GM23248 (cell line): Measurements from ENCODE around the gene HADHA. TPM values are rescaled to one million over a fixed set of nuclear protein-coding genes. Genes with fewer than 3 reads are reported as not detected.
"Not testable (repeated sequence)": the region's sequence is repeated elsewhere in the genome, so short reads cannot be mapped to it uniquely, and the experiment has no call there.

Source experiments
- DNase-seq: peaks from one replicate; pipeline ENCODE4 v3.0.0-alpha.2; 2015
- H2AFZ ChIP-seq: fragments of 200-600 bp; sonication (generic); 2 replicates; pipeline ENCODE4 v1.6.1; 2016; ENCODE audit warnings: antibody characterized with exemption
- H3F3A ChIP-seq: fragments of 200-600 bp; sonication (generic); 2 replicates; pipeline ENCODE4 v1.6.1; 2016; ENCODE audit warnings: mild to moderate bottlenecking, antibody characterized with exemption, mixed run types; ENCODE audit not compliant: insufficient read depth
- H3K27ac ChIP-seq: fragments of 200-600 bp; sonication (generic); 2 replicates; pipeline ENCODE4 v1.5.1; 2016; ENCODE audit warnings: mild to moderate bottlenecking
- H3K27me3 ChIP-seq: fragments of 200-600 bp; sonication (generic); replicated peaks from 2 replicates; pipeline ENCODE4 v1.6.1; 2016; ENCODE audit warnings: mild to moderate bottlenecking; ENCODE audit not compliant: insufficient read depth
- H3K36me3 ChIP-seq: fragments of 200-600 bp; sonication (generic); 2 replicates; pipeline ENCODE4 v1.6.1; 2016; ENCODE audit warnings: low read depth, mild to moderate bottlenecking
- H3K4me1 ChIP-seq: fragments of 200-600 bp; sonication (generic); 2 replicates; pipeline ENCODE4 v1.6.1; 2016; ENCODE audit warnings: mild to moderate bottlenecking; ENCODE audit not compliant: insufficient read depth
- H3K4me2 ChIP-seq: fragments of 200-600 bp; sonication (generic); one replicate; pipeline ENCODE4 v1.6.1; 2016; ENCODE audit warnings: mild to moderate bottlenecking; ENCODE audit not compliant: unreplicated experiment
- H3K4me3 ChIP-seq: fragments of 200-600 bp; sonication (generic); 2 replicates; pipeline ENCODE4 v1.5.1; 2016; ENCODE audit warnings: mild to moderate bottlenecking
- H3K79me2 ChIP-seq: fragments of 200-600 bp; sonication (generic); 2 replicates; pipeline ENCODE4 v1.6.1; 2016; ENCODE audit warnings: mild to moderate bottlenecking; ENCODE audit not compliant: insufficient read depth
- H3K9ac ChIP-seq: fragments of 200-600 bp; sonication (generic); 2 replicates; pipeline ENCODE4 v1.6.1; 2016; ENCODE audit warnings: mild to moderate bottlenecking
- H3K9me2 ChIP-seq: fragments of 200-600 bp; sonication (generic); 2 replicates; pipeline ENCODE4 v1.6.1; 2016; ENCODE audit warnings: mixed run types, mild to moderate bottlenecking, moderate library complexity; ENCODE audit not compliant: insufficient read depth
- H3K9me3 ChIP-seq: fragments of 200-600 bp; sonication (generic); one replicate; pipeline ENCODE4 v1.6.1; 2017; ENCODE audit warnings: low read depth
- H4K20me1 ChIP-seq: fragments of 200-600 bp; sonication (generic); 2 replicates; pipeline ENCODE4 v1.6.0; 2016; ENCODE audit not compliant: insufficient read depth
- EZH2 ChIP-seq: fragments of 200-600 bp; sonication (generic); IDR thresholded peaks from 2 replicates; pipeline ENCODE4 v1.6.1; 2018; ENCODE audit warnings: antibody characterized with exemption, mild to moderate bottlenecking; ENCODE audit not compliant: insufficient read depth, poor library complexity, severe bottlenecking
- EZH2phosphoT487 ChIP-seq: fragments of 200-600 bp; sonication (generic); IDR thresholded peaks from 2 replicates; pipeline ENCODE4 v1.6.1; 2018; ENCODE audit warnings: antibody characterized with exemption, moderate library complexity, mild to moderate bottlenecking, low read depth; ENCODE audit not compliant: insufficient read depth
- WGBS, 2 experiments: methylation state at CpG; one replicate each; pipeline ENCODE4 v1.1.6; 2015 to 2017; ENCODE audit warnings: low lambda C conversion rate in 2 of 2, low coverage in 1 of 2; ENCODE audit errors: missing lambda C conversion rate in 2 of 2; 5-methylcytosine and 5-hydroxymethylcytosine counted together
- in situ Hi-C: fragments of 300-500 bp; cut with MboI; formaldehyde crosslinking; loops from 2 replicates; pipeline ENCODE4 v1.15.0; 2020
- polyA plus RNA-seq: library from polyadenylated mRNA; unstranded; fragments of >200 nt; fragmentation: Nextera tagmentation; extraction: Ambion mirVana; gene quantifications from 2 replicates; pipeline ENCODE4 v1.2.1, GENCODE V29; 2016
- total RNA-seq: library from RNA; depleted of rRNA; stranded (reverse); fragments of >200 nt; shearing (Covaris generic); gene quantifications from 2 replicates; pipeline ENCODE4 v1.2.3, GENCODE V29; 2014

The HADHA gene
- total and polyA plus RNA-seq, 2 experiments from 2014 or later, result 121 to 122 TPM

DNA sequence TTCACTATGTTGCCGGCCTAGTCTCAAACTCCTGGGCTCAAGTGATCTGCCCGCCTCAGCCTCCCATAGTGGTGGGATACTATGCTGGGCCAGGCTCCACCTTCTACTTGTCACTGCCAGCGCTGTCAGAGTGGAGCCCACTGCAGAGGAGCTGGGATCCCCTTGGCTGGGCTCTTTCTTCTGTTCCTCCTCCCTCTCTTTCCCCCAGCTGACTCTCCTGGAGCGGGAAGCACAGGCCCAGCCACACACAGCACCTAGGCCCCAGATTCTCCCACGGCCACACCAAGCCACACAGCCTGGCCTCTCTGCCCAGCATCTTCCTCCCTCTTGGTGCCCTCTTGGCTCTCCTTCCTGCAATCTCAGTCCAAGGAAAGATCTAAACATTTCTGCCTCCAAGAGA, 75.2 kb downstream of the HADHA start:
- Histone ChIP-seq H3K4me3 (no peak overlapping the region), H3K9me2 (no peaks in the 10 kb centered on the region), H3F3A (no peaks in the 10 kb centered on the region), H3K79me2 (no peaks in the 10 kb centered on the region), H3K36me3 (no peaks in the 10 kb centered on the region), H3K27me3 (peaks cover 20% of the 10 kb centered on the region), H3K4me1 (no peaks in the 10 kb centered on the region), H2AFZ (no peak overlapping the region), H3K9ac (no peak overlapping the region), H3K4me2 (no peak overlapping the region), H4K20me1 (no peaks in the 10 kb centered on the region), H3K27ac (no peak overlapping the region), H3K9me3 (no peaks in the 10 kb centered on the region)
- TF ChIP-seq EZH2phosphoT487 (no peak), EZH2 (no peak)
- no peak for DNase-seq
- WGBS, 2 experiments, result 87 to 91% methylated on average over 5 of the region's 5 CpGs
- in situ Hi-C loops, result no loop called here

DNA sequence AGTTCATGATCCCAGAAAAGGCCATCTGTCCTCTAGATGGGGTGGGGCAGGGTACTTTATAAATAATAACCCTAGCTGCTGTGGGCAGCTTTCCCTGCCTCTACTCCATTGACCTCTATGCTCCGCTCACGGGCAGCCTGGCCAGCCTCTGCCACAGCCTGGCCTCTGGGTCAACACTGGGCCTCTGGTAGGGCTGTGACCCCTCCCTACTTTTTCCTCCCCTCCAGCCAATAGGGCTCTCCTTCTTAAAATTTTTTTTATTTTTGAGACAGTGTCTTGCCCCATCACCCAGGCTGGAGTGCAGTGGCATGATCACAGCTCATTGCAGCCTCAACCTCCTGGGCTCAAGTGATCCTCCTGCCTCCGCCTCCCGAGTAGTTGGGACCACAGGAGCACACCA, 75.6 kb downstream of the HADHA start:
- 93 to 96% methylated on average over 4 of the region's 4 CpGs for WGBS, 2 experiments
- in situ Hi-C loops, result no loop called here

GRCh38 chr2:26166541-26166940, 77.9 kb downstream of the HADHA start:
- H3K9me3 ChIP-seq, H3K4me3 ChIP-seq, H3K9me2 ChIP-seq, H3F3A ChIP-seq, H3K4me1 ChIP-seq, H3K36me3 ChIP-seq, H2AFZ ChIP-seq, H3K79me2 ChIP-seq, H3K4me2 ChIP-seq, H4K20me1 ChIP-seq, H3K27ac ChIP-seq, H3K9ac ChIP-seq, in situ Hi-C loops, H3K27me3 ChIP-seq: not testable (repeated sequence)
- WGBS, 2 experiments, result 83 to 84% methylated on average over 6 of the region's 6 CpGs
- DNase-seq, result peak; percentile 45

More for the DNA sequence above, 75.6 kb downstream of the HADHA start:
- H3K4me2 ChIP-seq, result no peak overlapping the region
- H2AFZ ChIP-seq, result no peak overlapping the region
- no peak for DNase-seq
- H3K9me2 ChIP-seq, result no peaks in the 10 kb centered on the region
- no peaks in the 10 kb centered on the region for H3K36me3 ChIP-seq
- H3K27me3 ChIP-seq, result peaks cover 16% of the 10 kb centered on the region
- no peaks in the 10 kb centered on the region for H3F3A ChIP-seq
- H3K4me3 ChIP-seq, result no peak overlapping the region
- H4K20me1 ChIP-seq, result no peaks in the 10 kb centered on the region
- no peak overlapping the region for H3K27ac ChIP-seq
- H3K9ac ChIP-seq, result no peak overlapping the region
- TF ChIP-seq EZH2, result no peak
- no peak for TF ChIP-seq EZH2phosphoT487
- H3K79me2 ChIP-seq, result no peaks in the 10 kb centered on the region
- no peaks in the 10 kb centered on the region for H3K4me1 ChIP-seq
- H3K9me3 ChIP-seq, result no peaks in the 10 kb centered on the region

- Histone ChIP-seq H3K79me2 (no peaks in the 10 kb centered on the region), H3K9ac (no peak overlapping the region)
Measured at GRCh38 chr2:26165403-26165802, 79.0 kb downstream of the HADHA start.

DNA sequence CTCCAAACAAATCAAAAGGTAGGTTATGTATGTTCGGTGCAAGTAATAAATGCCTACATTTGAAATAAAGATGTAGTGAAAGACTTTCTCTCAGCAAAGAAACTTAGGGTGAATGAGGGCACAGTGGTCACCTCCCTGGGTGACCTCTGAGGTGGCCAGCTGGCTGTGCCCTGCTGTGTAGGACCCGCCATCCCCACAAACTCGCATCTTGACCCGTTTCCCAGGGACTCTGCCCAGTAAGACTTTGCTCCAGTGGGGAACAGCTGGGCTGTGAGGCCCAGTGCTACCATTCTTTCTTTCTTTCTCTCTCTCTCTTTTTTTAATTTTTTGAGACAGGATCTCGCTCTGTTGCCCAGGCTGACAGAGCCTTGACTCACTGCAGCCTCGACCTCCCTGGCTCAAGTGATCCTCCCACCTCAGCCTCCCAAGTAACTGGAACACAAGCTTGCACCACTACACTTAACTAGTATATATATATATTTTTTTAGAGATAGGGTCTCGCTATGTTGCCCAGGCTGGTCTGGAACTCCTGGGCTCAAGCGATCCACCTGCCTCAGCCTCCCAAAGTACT, 79.7 kb downstream of the HADHA start:
- no peak for DNase-seq
- H3K9me2 ChIP-seq, result no peaks in the 10 kb centered on the region
- H3K9ac ChIP-seq, result no peak overlapping the region
- in situ Hi-C loops, result no loop called here
- no peaks in the 10 kb centered on the region for H4K20me1 ChIP-seq
- no peaks in the 10 kb centered on the region for H3K79me2 ChIP-seq
- TF ChIP-seq EZH2, result no peak
- no peak for TF ChIP-seq EZH2phosphoT487
- no peaks in the 10 kb centered on the region for H3K27me3 ChIP-seq
- H3K27ac ChIP-seq, result no peak overlapping the region
- 79 to 80% methylated on average over 8 of the region's 8 CpGs for WGBS, 2 experiments
- no peak overlapping the region for H3K4me3 ChIP-seq
- no peaks in the 10 kb centered on the region for H3K9me3 ChIP-seq
- H3K4me1 ChIP-seq, result no peaks in the 10 kb centered on the region
- no peak overlapping the region for H3K4me2 ChIP-seq
- H3K36me3 ChIP-seq, result no peaks in the 10 kb centered on the region
- H2AFZ ChIP-seq, result no peak overlapping the region
- H3F3A ChIP-seq, result no peaks in the 10 kb centered on the region

More at GRCh38 chr2:26165403-26165802, 79.0 kb downstream of the HADHA start:
- Histone ChIP-seq H4K20me1 (no peaks in the 10 kb centered on the region), H3K9me2 (no peaks in the 10 kb centered on the region), H3K4me3 (no peak overlapping the region), H3K4me1 (no peaks in the 10 kb centered on the region), H3F3A (no peaks in the 10 kb centered on the region), H3K4me2 (no peak overlapping the region), H3K27me3 (no peaks in the 10 kb centered on the region), H3K9me3 (no peaks in the 10 kb centered on the region), H2AFZ (no peak overlapping the region), H3K36me3 (no peaks in the 10 kb centered on the region), H3K27ac (no peak overlapping the region)
- WGBS, 2 experiments, result 71 to 81% methylated on average over 4 of the region's 4 CpGs
- in situ Hi-C loops, result no loop called here
- TF ChIP-seq EZH2 (no peak), EZH2phosphoT487 (no peak)
- no peak for DNase-seq
